ENCODE results near the gene SLCO4A1. TPM values are rescaled to one million over a fixed set of nuclear protein-coding genes. Genes with fewer than 3 reads are reported as not detected.

Gene SLCO4A1
- total RNA-seq, 1 donor from 2014 or later: 160 TPM

DNA sequence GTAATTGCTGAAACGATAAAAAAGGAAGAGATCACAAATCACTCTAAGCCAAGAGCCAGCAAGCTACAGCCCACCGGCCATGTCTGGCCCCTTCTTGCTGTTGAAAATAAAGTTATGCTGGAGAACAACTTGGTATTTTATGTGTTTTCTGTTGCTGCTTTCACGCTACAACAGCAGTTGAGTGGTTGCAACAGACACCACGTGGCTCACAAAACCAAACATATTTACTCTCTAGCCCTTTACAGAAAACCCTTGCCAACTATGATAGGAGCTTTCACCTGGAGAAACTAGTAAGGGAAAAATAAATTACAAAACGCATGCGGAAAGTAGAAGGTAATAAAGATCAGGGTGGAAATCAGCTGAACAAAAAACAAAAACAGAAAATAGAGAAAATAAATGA, 41.1 kb upstream of the SLCO4A1 start:
- Histone ChIP-seq H3K4me1 (peaks cover 2 to 3% of the 10 kb centered on the region in 2 donors), H3K4me3 (no peak overlapping the region), H3K27ac (no peak overlapping the region), H3K27me3 (peaks cover 3% of the 10 kb centered on the region), H3K9me3 (no peaks in the 10 kb centered on the region), H3K36me3 (no peaks in the 10 kb centered on the region)
- TF ChIP-seq, protein P1, sequence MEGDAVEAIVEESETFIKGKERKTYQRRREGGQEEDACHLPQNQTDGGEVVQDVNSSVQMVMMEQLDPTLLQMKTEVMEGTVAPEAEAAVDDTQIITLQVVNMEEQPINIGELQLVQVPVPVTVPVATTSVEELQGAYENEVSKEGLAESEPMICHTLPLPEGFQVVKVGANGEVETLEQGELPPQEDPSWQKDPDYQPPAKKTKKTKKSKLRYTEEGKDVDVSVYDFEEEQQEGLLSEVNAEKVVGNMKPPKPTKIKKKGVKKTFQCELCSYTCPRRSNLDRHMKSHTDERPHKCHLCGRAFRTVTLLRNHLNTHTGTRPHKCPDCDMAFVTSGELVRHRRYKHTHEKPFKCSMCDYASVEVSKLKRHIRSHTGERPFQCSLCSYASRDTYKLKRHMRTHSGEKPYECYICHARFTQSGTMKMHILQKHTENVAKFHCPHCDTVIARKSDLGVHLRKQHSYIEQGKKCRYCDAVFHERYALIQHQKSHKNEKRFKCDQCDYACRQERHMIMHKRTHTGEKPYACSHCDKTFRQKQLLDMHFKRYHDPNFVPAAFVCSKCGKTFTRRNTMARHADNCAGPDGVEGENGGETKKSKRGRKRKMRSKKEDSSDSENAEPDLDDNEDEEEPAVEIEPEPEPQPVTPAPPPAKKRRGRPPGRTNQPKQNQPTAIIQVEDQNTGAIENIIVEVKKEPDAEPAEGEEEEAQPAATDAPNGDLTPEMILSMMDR (IDR thresholded peaks at IDR 0.05): no peak
- no peak for DNase-seq (ENCODE audit: low spot score in 2 of 2)
- intact Hi-C loops (cut with DNase I): no loop called here

DNA sequence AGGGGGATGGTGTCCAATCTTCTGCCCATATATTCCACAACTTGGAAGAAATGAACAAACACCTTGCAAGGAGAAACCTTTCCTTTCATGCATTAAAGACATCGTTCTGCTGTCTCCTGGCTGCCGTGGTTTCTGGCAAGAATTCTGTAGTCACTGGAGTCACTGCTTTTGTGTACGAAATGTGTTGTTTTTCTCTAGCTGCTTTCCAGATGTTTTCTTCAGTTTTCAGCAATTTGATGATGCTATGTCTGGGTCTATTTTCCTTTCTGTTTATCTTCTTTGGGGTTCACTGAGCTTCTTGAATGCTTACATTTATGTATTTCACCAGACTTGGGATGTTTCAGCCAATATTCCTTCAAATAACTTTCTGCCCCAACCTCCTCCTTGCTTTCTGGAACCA, 40.6 kb upstream of the SLCO4A1 start:
- H3K27me3 ChIP-seq: peaks cover 3% of the 10 kb centered on the region
- intact Hi-C loops (cut with DNase I): no loop called here
- DNase-seq (ENCODE audit: low spot score in 2 of 2): no peak
- no peak overlapping the region for H3K4me3 ChIP-seq
- H3K27ac ChIP-seq: no peak overlapping the region
- peaks cover 3 to 5% of the 10 kb centered on the region in 2 donors for H3K4me1 ChIP-seq
- no peaks in the 10 kb centered on the region for H3K36me3 ChIP-seq
- TF ChIP-seq, protein P1 (IDR thresholded peaks at IDR 0.05): no peak
- H3K9me3 ChIP-seq: no peaks in the 10 kb centered on the region

DNA sequence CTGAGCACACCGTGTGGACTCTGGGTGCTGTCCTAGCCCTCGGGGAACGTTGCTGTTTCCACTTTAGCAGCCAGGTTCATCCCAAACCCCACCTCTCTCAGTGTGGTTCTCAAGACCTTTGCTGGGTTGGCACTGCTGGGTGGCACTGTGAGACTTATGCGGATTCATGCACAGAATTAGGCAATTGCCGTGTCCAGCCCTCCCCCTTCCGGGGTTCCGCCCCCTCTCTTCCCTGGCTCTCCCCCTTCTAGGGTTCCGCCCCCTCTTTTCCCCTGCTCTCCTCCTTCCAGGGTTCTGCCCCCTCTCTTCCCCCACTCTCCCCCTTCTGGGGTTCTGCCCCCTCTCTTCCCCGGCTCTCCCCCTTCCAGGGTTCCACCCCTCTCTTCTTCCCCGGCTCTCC, 39.8 kb upstream of the SLCO4A1 start:
- Histone ChIP-seq H3K4me1 (peaks cover 3 to 5% of the 10 kb centered on the region in 2 donors), H3K27ac (no peak overlapping the region), H3K9me3 (no peaks in the 10 kb centered on the region), H3K4me3 (no peak overlapping the region), H3K27me3 (no peaks in the 10 kb centered on the region), H3K36me3 (no peaks in the 10 kb centered on the region)
- TF ChIP-seq, protein P1 (IDR thresholded peaks at IDR 0.05): no peak
- no peak for DNase-seq (ENCODE audit: low spot score in 2 of 2)
- intact Hi-C loops (cut with DNase I): no loop called here

DNA sequence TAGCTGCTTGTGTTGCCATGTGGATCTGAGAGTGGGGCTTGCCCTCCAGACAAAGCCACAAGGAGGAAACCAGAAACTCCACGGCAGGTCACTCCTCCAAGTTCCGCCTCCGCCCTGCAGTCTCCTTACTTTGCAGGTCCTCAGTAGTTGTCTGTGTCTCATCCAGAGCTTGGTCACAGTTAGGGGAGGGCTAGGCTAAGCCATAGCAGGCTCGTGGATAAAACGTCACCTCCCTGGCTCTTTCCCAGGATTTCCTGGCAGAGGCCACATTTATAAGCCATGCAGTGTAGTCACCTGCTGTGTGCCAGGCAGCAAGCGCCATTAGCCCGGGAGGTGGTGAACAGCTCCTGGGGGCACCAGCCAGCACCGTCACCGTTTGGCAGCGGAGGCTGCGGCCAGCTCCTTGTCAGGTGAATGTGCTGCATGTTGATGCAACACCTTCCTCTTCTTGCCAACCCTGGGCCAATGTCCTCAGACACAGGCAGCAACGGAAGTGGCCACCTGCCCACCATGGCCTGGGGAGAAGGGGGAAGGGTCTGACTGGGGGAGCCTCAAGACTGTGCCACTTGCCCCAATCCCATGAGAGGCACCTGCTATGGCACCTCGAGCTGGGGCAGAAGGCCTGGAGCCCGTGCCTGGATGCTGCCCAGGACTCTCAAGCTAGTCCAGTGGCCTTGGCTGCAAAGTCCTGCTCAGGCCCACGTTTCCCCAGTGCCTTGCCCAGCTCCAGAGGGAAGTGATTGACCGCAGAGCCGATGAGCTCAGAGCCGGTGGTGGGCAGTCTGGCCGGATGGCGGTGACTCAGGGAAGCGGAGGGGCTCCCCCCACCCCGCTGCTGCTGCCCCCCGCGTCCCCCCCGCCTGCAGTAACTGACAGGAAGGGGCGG, 39.0 kb upstream of the SLCO4A1 start:
- peak; percentile 59 to 79 for DNase-seq (ENCODE audit: low spot score in 2 of 2)
- TF ChIP-seq, protein P1 (IDR thresholded peaks at IDR 0.05): no peak
- peak overlapping the region in 1 of 2 donors; percentile 47 for H3K27ac ChIP-seq
- intact Hi-C loops (cut with DNase I): no loop called here
- H3K4me3 ChIP-seq: no peak overlapping the region
- H3K36me3 ChIP-seq: no peaks in the 10 kb centered on the region
- peaks cover 3 to 5% of the 10 kb centered on the region in 2 donors for H3K4me1 ChIP-seq
- H3K9me3 ChIP-seq: no peaks in the 10 kb centered on the region
- no peaks in the 10 kb centered on the region for H3K27me3 ChIP-seq

DNA sequence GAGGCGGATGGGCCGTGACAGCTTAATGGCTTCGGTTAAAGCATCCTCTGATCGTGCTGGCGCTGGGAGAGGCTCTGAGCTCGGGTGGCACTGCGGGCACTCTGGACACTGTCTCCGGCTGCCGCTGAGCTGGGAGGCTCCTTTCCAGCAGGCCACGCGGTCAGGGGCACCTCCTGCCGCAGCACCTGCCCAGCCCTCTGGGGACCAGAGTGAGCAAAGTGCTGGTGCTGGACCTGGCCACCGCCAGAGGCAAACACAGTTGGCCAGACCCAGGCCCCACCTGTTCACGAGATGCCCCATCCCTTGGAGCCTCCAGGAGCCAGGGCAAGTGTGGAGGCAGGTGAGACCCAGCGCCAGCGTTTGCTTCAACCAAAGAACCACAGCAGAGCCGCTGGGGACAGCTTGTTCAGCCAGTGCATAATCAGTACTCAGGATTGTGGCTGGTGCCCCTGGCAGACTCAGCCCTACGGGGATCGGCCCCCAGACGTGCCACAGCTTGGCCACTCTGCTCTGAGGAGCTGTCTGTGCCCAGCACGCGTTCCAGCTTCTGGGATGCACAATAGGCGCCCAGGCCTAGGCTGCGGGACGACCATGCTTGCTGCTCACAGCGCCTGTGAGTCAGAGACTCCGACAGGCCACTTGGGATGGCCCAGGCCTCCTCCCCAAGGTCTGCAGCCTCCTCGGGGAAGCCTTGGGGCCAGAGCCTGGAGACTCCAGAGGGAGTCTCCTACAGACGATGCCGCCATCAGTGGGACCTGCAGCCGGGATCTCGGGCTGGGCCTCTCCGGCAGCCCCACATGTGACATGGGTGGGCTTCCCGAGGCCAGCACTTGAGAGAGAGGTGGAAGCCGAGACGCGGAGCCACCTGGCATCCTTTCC, 38.2 kb upstream of the SLCO4A1 start:
- H3K27ac ChIP-seq: no peak overlapping the region
- no peaks in the 10 kb centered on the region for H3K27me3 ChIP-seq
- no peaks in the 10 kb centered on the region for H3K36me3 ChIP-seq
- H3K4me1 ChIP-seq: peaks cover 3 to 5% of the 10 kb centered on the region in 2 donors
- H3K9me3 ChIP-seq: no peaks in the 10 kb centered on the region
- TF ChIP-seq, protein P1 (IDR thresholded peaks at IDR 0.05): no peak
- no peak overlapping the region for H3K4me3 ChIP-seq
- no peak for DNase-seq (ENCODE audit: low spot score in 2 of 2)
- intact Hi-C loops (cut with DNase I): no loop called here

All from ascending aorta (tissue), 2 donors.